Chondrocyte (in vitro differentiated cells): ENCODE data around the gene CHST7. TPM values are rescaled to one million over a fixed set of nuclear protein-coding genes. Genes with fewer than 3 reads are reported as not detected.

Experiments used
- DNase-seq: peaks from one replicate; pipeline ENCODE4 v3.0.0; 2021; ENCODE audit warnings: mixed read lengths, low spot score
- H3K27ac Mint-ChIP-seq: one replicate; pipeline ENCODE4 v1.8.0; 2021; ENCODE audit warnings: mild to moderate bottlenecking, moderate library complexity, mixed read lengths; ENCODE audit not compliant: unreplicated experiment
- H3K27me3 Mint-ChIP-seq: 2 replicates; pipeline ENCODE4 v1.8.0; 2021; ENCODE audit warnings: low read depth, mixed read lengths
- H3K36me3 Mint-ChIP-seq: 2 replicates; pipeline ENCODE4 v1.8.0; 2021; ENCODE audit warnings: low read depth, mixed read lengths
- H3K4me1 Mint-ChIP-seq: 2 replicates; pipeline ENCODE4 v1.8.0; 2021; ENCODE audit warnings: low read depth, mild to moderate bottlenecking, mixed read lengths
- H3K4me3 Mint-ChIP-seq: one replicate; pipeline ENCODE4 v1.8.0; 2021; ENCODE audit warnings: mild to moderate bottlenecking, moderate library complexity, mixed read lengths; ENCODE audit not compliant: unreplicated experiment
- H3K9me3 Mint-ChIP-seq: 2 replicates; pipeline ENCODE4 v1.8.0; 2021; ENCODE audit warnings: low read depth, mixed read lengths
- total RNA-seq: library from RNA; stranded (reverse); gene quantifications from 3 replicates; pipeline ENCODE4 v1.2.1, GENCODE V29; 2021
- TF ChIP-seq, protein P1 (sequence below): fragments of 200-600 bp; sonication (generic); IDR thresholded peaks from 2 replicates; pipeline ENCODE4 v1.5.0; 2021; ENCODE audit warnings: antibody characterized with exemption, mild to moderate bottlenecking, moderate library complexity

The CHST7 gene
- total RNA-seq, 1 donor from 2014 or later: 7.0 TPM

DNA sequence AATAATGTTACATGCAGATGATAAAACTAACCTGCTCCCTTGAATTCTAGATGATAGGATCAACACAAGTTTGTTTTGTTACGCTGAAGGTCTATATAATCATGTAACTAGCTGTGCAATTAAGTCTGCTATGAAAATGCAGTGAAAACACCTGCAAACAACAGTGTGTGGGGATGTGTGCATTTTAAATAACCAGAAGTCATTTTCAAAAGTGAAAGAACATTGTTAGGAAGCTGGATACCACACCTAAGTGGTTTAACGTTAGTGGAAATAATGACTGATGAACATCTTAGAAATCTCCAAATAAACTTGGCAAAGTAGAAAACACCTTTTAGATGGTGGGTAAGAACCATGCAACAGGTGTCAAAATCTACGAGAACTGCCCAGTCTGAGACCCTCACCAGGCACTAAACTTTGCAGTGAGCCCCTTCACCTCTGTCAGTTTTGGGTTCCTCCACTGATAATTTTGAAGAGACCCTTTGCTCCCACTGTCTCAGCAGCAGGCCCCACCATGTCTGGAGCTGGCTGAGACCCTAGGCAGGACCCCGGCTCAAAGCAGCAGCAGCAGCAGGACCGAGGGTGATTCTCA lies 36.6 kb downstream of the CHST7 start:
- Mint-ChIP-seq H3K9me3 (peaks cover 23% of the 10 kb centered on the region), H3K27me3 (no peaks in the 10 kb centered on the region), H3K4me1 (no peaks in the 10 kb centered on the region), H3K4me3 (no peak overlapping the region), H3K36me3 (no peaks in the 10 kb centered on the region), H3K27ac (no peak overlapping the region)
- no peak for DNase-seq
- TF ChIP-seq, protein P1, sequence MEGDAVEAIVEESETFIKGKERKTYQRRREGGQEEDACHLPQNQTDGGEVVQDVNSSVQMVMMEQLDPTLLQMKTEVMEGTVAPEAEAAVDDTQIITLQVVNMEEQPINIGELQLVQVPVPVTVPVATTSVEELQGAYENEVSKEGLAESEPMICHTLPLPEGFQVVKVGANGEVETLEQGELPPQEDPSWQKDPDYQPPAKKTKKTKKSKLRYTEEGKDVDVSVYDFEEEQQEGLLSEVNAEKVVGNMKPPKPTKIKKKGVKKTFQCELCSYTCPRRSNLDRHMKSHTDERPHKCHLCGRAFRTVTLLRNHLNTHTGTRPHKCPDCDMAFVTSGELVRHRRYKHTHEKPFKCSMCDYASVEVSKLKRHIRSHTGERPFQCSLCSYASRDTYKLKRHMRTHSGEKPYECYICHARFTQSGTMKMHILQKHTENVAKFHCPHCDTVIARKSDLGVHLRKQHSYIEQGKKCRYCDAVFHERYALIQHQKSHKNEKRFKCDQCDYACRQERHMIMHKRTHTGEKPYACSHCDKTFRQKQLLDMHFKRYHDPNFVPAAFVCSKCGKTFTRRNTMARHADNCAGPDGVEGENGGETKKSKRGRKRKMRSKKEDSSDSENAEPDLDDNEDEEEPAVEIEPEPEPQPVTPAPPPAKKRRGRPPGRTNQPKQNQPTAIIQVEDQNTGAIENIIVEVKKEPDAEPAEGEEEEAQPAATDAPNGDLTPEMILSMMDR: no peak

DNA sequence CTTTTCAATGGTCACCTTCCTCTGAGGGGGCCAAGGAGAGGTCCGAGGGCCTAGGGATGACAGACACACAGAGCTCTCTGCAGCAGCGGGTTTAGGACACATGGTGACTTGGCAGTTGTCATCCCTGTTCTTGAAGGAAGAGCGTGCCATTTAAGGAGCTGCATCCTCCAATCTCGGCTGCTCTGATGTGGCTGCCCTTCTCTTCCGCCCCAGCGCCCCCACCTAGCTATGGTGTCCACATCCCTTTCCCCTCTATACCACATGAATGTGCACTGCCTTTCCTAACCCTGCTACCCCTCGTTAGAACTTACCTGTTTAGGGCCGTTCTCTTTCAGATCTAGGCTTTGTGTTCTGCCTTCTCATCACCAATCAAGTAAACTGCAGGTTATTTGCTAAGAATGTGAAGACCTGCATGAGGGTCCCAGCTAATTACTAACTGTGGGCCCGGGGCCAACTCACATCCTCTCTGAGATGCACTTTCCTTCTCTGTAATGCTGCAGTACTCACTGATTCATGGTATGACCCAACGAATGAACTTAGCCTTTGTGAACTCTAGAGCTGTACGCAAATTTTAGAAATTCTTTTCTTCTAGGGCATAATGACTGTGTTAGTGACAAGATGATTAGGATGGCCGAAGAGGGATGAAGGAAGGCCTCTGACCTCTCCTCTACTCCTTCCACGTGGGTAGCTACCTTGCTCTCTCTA lies 38.2 kb downstream of the CHST7 start:
- Mint-ChIP-seq H3K27me3 (no peaks in the 10 kb centered on the region), H3K9me3 (peaks cover 21% of the 10 kb centered on the region), H3K27ac (no peak overlapping the region), H3K4me3 (no peak overlapping the region), H3K36me3 (no peaks in the 10 kb centered on the region), H3K4me1 (no peaks in the 10 kb centered on the region)
- no peak for DNase-seq
- TF ChIP-seq, protein P1: no peak

DNA sequence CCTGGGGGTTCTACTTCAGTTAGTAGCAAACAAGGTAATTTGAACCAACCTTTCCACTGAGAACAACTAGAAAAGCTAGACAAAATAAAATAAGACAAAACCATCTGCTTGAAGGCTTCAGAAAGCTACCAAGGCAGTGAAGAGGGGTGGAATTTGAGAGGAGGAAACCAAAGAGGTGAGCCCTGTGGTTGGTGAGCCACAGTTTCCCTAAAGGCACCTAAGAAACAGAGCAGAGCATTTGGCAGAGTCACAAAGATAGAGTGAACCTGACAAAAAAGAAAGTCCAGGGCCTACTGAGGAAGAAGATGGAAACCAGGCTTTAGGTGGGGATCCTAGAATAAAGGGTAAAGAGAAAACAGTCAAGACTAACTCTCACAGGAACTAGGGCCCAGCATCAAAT lies 44.3 kb downstream of the CHST7 start:
- Mint-ChIP-seq H3K4me1 (peaks cover 8% of the 10 kb centered on the region), H3K27ac (no peak overlapping the region), H3K4me3 (no peak overlapping the region), H3K27me3 (no peaks in the 10 kb centered on the region), H3K9me3 (peaks cover 30% of the 10 kb centered on the region), H3K36me3 (peaks cover 2% of the 10 kb centered on the region)
- no peak for DNase-seq
- TF ChIP-seq, protein P1: no peak

DNA sequence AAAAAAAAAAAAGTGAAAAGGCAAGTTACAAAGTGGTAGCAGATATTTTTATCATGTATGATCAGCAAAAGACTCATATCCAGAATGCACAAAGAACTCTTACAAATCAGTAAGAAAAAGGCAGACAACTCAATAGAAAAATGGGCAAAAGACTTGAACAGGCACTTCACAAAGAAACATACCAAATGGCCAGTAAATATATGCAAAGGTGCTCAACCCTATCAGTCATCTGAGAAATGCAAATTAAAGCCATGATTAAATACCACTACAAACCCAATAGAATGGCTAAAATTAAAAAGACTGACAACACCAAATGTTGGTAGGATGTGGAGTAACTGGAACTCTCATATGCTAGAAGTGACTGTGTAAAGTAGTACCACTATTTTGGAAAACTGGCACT lies 45.4 kb downstream of the CHST7 start:
- H3K36me3 Mint-ChIP-seq: peaks cover 2% of the 10 kb centered on the region
- H3K27ac Mint-ChIP-seq: no peak overlapping the region
- no peak for DNase-seq
- no peaks in the 10 kb centered on the region for H3K27me3 Mint-ChIP-seq
- H3K4me3 Mint-ChIP-seq: no peak overlapping the region
- peaks cover 25% of the 10 kb centered on the region for H3K9me3 Mint-ChIP-seq
- peaks cover 8% of the 10 kb centered on the region for H3K4me1 Mint-ChIP-seq
- TF ChIP-seq, protein P1: no peak

DNA sequence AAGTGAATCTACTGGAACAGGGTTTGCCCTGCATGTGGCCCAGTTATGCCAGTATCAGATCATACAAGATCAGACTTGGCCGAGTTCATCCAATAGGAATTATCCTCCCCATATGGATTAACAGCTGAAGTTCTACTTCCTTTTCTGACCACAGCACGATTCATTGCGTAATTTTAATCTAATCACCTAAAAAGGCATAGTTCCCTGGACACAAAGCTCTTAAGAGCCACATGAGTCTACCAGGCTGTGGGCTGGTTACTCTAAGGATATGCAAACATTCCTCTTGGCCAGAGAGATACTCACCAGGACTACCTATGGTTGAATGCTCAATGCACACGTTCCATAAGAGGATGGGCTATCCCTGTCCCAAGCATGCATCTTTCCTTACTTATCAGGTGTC lies 46.9 kb downstream of the CHST7 start:
- DNase-seq: no peak
- Mint-ChIP-seq H3K36me3 (peaks cover 2% of the 10 kb centered on the region), H3K9me3 (peaks cover 20% of the 10 kb centered on the region), H3K4me1 (peaks cover 8% of the 10 kb centered on the region), H3K27me3 (no peaks in the 10 kb centered on the region), H3K4me3 (no peak overlapping the region), H3K27ac (no peak overlapping the region)
- TF ChIP-seq, protein P1: no peak
